ENCODE measurements around the gene PIK3CD.

DNA sequence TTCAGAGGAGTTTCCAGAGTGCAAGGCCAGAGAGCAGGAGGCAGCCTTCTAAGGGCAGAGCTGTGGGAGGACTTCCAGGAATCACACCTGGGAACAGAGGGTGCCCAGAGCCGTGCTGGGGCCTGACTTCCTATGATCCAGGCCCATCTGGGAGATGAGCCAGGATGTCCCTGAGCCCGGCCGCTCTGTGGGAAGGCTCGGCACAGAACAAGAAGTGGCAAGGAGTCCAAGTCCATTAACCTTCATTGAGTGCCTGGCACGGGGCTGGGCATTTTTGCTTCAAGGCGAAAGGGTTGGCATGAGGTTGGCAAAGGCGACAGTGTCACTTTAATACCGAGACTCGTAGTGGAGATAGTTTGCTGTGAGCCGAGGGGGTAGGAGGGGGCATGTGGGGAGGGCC lies 44.6 kb upstream of the PIK3CD start:
- no peak for TF ChIP-seq POLR2AphosphoS5 (IDR thresholded peaks at IDR 0.05; ENCODE audit: insufficient read depth in 1 of 2, low read depth in 1 of 2)
- TF ChIP-seq POLR2A (IDR thresholded peaks at IDR 0.05): no peak
- TF ChIP-seq, protein P1, sequence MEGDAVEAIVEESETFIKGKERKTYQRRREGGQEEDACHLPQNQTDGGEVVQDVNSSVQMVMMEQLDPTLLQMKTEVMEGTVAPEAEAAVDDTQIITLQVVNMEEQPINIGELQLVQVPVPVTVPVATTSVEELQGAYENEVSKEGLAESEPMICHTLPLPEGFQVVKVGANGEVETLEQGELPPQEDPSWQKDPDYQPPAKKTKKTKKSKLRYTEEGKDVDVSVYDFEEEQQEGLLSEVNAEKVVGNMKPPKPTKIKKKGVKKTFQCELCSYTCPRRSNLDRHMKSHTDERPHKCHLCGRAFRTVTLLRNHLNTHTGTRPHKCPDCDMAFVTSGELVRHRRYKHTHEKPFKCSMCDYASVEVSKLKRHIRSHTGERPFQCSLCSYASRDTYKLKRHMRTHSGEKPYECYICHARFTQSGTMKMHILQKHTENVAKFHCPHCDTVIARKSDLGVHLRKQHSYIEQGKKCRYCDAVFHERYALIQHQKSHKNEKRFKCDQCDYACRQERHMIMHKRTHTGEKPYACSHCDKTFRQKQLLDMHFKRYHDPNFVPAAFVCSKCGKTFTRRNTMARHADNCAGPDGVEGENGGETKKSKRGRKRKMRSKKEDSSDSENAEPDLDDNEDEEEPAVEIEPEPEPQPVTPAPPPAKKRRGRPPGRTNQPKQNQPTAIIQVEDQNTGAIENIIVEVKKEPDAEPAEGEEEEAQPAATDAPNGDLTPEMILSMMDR (IDR thresholded peaks at IDR 0.05): no peak

All from vagina (tissue), 2 donors.